SU-DHL-6 (cell line): ENCODE measurements around the gene UCK2.

ENCODE experiments used
- EZH2phosphoT487 ChIP-seq: fragments of 200-600 bp; sonication (generic), shearing (Covaris generic); conservative IDR thresholded peaks from 2 replicates; pipeline ENCODE4 v1.6.1; 2018; ENCODE audit warnings: mild to moderate bottlenecking, antibody characterized with exemption, low read length, moderate library complexity, mixed read lengths
- TF ChIP-seq, protein P1 (sequence below): fragments of 200-600 bp; sonication (generic); IDR thresholded peaks from one replicate; pipeline ENCODE4 v1.5.1; 2017; ENCODE audit warnings: antibody characterized with exemption, mild to moderate bottlenecking, low read length, moderate library complexity; ENCODE audit not compliant: insufficient read depth, poor library complexity, severe bottlenecking

DNA sequence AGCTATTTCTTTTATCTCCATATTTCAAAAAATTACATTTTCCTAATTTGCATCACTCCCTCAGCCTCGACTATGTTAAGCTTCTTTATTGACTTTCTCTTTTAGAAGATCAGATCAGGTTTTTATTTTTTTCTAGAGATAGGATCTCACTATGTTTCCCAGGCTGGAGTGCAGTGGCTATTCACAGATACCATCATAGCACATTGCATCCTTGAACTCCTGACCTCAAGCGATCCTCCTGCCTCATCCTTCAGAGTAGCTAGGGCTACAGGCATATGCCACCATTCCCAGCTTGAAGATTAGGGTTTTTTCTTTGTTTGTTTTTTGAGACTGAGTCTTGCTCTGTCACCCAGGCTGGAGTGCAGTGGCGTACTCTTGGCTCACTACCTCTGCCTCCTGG lies 20.1 kb downstream of the UCK2 start:
- TF ChIP-seq, protein P1, sequence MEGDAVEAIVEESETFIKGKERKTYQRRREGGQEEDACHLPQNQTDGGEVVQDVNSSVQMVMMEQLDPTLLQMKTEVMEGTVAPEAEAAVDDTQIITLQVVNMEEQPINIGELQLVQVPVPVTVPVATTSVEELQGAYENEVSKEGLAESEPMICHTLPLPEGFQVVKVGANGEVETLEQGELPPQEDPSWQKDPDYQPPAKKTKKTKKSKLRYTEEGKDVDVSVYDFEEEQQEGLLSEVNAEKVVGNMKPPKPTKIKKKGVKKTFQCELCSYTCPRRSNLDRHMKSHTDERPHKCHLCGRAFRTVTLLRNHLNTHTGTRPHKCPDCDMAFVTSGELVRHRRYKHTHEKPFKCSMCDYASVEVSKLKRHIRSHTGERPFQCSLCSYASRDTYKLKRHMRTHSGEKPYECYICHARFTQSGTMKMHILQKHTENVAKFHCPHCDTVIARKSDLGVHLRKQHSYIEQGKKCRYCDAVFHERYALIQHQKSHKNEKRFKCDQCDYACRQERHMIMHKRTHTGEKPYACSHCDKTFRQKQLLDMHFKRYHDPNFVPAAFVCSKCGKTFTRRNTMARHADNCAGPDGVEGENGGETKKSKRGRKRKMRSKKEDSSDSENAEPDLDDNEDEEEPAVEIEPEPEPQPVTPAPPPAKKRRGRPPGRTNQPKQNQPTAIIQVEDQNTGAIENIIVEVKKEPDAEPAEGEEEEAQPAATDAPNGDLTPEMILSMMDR = no peak
- no peak for TF ChIP-seq EZH2phosphoT487
